Upper lobe of left lung (tissue), 6 donors: ENCODE measurements around the gene EFR3B. TPM values are rescaled to one million over a fixed set of nuclear protein-coding genes. Genes with fewer than 3 reads are reported as not detected.

ENCODE experiments used
- ATAC-seq, 2 donors: fragments of 200-7000 bp; cut with Tn5 transposase; one replicate each; pipeline ENCODE4 v1.9.1; 2022; ENCODE audit warnings: mild to moderate bottlenecking in 2 of 2, moderate library complexity in 2 of 2; ENCODE audit not compliant: low FRiP score in 2 of 2
- DNase-seq, 2 donors: peaks; one replicate each; pipeline ENCODE4 v3.0.0-alpha.2; 2019 to 2020
- H3K27ac ChIP-seq, 4 donors: fragments of 200-600 bp; sonication (generic); one replicate each; pipeline ENCODE4 v1.5.1; 2016 to 2019
- H3K27me3 ChIP-seq, 4 donors: fragments of 200-600 bp; sonication (generic); one replicate each; pipeline ENCODE4 v1.5.1; 2017 to 2019
- H3K36me3 ChIP-seq, 4 donors: fragments of 200-600 bp; sonication (generic); one replicate each; pipeline ENCODE4 v1.5.1; 2016 to 2019
- H3K4me1 ChIP-seq, 4 donors: fragments of 200-600 bp; sonication (generic); one replicate each; pipeline ENCODE4 v1.5.1; 2018 to 2019
- H3K4me3 ChIP-seq, 4 donors: fragments of 200-600 bp; sonication (generic); one replicate each; pipeline ENCODE4 v1.5.1; 2017 to 2019; ENCODE audit warnings: mild to moderate bottlenecking in 2 of 4, moderate library complexity in 1 of 4
- H3K9me3 ChIP-seq, 4 donors: fragments of 200-600 bp; sonication (generic); one replicate each; pipeline ENCODE4 v1.5.1; 2018 to 2019
- EP300 ChIP-seq, 4 donors: sonication (generic); formaldehyde crosslinking; IDR thresholded peaks; one replicate each; pipeline ENCODE4 v1.5.1; 2017; ENCODE audit warnings: antibody characterized with exemption in 4 of 4, control low read depth in 2 of 4
- POLR2A ChIP-seq, 4 donors: fragments of 450-650 bp; IDR thresholded peaks; one replicate each; pipeline ENCODE4 v1.5.1; 2016 to 2017; ENCODE audit warnings: antibody characterized with exemption in 4 of 4, mild to moderate bottlenecking in 2 of 4
- POLR2AphosphoS5 ChIP-seq, 2 donors: sonication (generic); formaldehyde crosslinking; IDR thresholded peaks; one replicate each; pipeline ENCODE4 v1.5.1; 2017; ENCODE audit warnings: antibody characterized with exemption in 2 of 2
- WGBS, 2 donors: methylation state at CpG; one replicate each; pipeline ENCODE4 v1.1.5; 2017 to 2018; 5-methylcytosine and 5-hydroxymethylcytosine counted together
- total RNA-seq, 6 donors: library from RNA; depleted of rRNA in 4 of 6; stranded (reverse); fragments of >200 nt in 4 of 6; gene quantifications; one replicate each; pipeline versions ENCODE4 v1.1.0 to v1.2.1, GENCODE V29; 2016 to 2021
- TF ChIP-seq, protein P1 (sequence below), 6 experiments: fragments of 450-650 bp in 4 of 6; fragments of 200-600 bp in 2 of 6; sonication (generic) in 2 of 6; IDR thresholded peaks; one replicate each; pipeline ENCODE4 v1.5.1; 2016 to 2019; ENCODE audit warnings: antibody characterized with exemption in 6 of 6
- donor health status: DM: no; HTN: no; CAD: no; lungs with moderate emphysema.
- donor health status: DM: no; HTN: yes; CAD: no; lungs with severe emphysema.

Gene EFR3B
- total RNA-seq, 6 donors from 2014 or later = 5.1 to 15.2 (median 9.5) TPM

DNA sequence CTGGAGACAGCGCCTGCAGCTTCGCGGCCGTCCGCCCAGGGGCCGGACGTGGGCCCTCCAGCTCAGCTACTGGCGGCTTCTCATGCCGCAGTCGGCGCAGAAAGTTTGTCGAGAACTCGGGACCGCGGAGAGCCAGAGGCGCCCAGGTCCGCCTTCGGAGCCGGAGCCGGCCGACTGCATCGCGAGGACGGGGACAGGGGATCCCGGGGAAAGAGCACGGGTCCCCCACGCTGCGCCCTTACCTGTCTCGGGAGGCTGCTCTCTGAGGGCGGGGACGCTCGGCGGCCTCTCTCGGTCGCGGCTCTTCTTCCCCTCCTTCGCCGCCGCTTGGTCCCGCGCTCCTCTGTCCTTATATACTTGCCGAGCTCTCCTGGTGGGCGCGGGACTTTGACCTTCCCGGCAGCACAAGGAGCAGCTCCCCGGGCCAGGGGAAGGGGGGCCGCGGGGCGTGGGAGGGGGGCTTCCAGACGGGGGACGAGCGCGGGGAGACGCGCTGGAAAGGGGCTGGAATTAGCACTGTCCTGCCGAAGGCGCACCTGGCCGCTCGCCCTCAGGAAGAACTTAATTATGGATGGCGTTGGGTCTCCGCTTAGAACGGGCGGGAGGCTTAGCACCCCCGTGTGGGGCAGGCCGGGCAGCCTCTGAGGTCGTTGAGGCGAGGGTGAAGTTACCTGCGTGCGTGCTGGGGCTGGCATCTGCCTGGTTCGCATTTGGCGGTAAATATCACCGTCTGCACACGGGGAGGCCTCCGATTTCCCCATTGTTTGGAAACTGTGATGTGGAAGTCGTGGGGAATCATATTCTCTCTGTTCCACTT, 126.6 kb downstream of the EFR3B start, which contains the start of gene POMC:
Gene POMC, minus strand, starts transcription at position 325 of the 817 bp plus-strand sequence. CDS start 3,808 bp downstream, outside the sequence.
- no peak within 1 kb of the TSS for H3K27ac ChIP-seq
- H3K4me3 ChIP-seq = peak within 1 kb of the TSS; percentile 22 to 52 (median 38)
- H3K9me3 ChIP-seq = no peaks in the 10 kb centered on the region
- peak; percentile 59 to 68 for ATAC-seq
- peaks cover 0 to 24% (median 10%) of the 10 kb centered on the region in 4 donors for H3K27me3 ChIP-seq
- H3K4me1 ChIP-seq = peaks cover 13 to 16% (median 14%) of the 10 kb centered on the region in 4 donors
- H3K36me3 ChIP-seq = no peaks in the 10 kb centered on the region
- peak in 1 of 2 donors; percentile 86 for DNase-seq
- 12 to 15% methylated on average over 19 to 38 of the region's 75 CpGs for WGBS, 2 donors
- no peak for TF ChIP-seq EP300 (IDR thresholded peaks at IDR 0.05)
- no peak for TF ChIP-seq POLR2AphosphoS5 (IDR thresholded peaks at IDR 0.05)
- TF ChIP-seq, protein P1, sequence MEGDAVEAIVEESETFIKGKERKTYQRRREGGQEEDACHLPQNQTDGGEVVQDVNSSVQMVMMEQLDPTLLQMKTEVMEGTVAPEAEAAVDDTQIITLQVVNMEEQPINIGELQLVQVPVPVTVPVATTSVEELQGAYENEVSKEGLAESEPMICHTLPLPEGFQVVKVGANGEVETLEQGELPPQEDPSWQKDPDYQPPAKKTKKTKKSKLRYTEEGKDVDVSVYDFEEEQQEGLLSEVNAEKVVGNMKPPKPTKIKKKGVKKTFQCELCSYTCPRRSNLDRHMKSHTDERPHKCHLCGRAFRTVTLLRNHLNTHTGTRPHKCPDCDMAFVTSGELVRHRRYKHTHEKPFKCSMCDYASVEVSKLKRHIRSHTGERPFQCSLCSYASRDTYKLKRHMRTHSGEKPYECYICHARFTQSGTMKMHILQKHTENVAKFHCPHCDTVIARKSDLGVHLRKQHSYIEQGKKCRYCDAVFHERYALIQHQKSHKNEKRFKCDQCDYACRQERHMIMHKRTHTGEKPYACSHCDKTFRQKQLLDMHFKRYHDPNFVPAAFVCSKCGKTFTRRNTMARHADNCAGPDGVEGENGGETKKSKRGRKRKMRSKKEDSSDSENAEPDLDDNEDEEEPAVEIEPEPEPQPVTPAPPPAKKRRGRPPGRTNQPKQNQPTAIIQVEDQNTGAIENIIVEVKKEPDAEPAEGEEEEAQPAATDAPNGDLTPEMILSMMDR (IDR thresholded peaks at IDR 0.05) = no peak
- TF ChIP-seq POLR2A (IDR thresholded peaks at IDR 0.05) = no peak

GRCh38 chr2:25169073-25169470, 127.2 kb downstream of the EFR3B start:
- DNase-seq (no peak), ATAC-seq (no peak)
- 60 to 82% methylated on average over 1 to 2 of the region's 2 CpGs for WGBS, 2 donors
- Histone ChIP-seq H3K9me3 (no peaks in the 10 kb centered on the region), H3K4me1 (peaks cover 13 to 16% (median 14%) of the 10 kb centered on the region in 4 donors), H3K27me3 (peaks cover 0 to 24% (median 10%) of the 10 kb centered on the region in 4 donors), H3K4me3 (no peak overlapping the region), H3K27ac (no peak overlapping the region), H3K36me3 (no peaks in the 10 kb centered on the region)
- TF ChIP-seq POLR2AphosphoS5 (IDR thresholded peaks at IDR 0.05) = no peak
- TF ChIP-seq, protein P1 (IDR thresholded peaks at IDR 0.05) = no peak
- no peak for TF ChIP-seq POLR2A (IDR thresholded peaks at IDR 0.05)
- no peak for TF ChIP-seq EP300 (IDR thresholded peaks at IDR 0.05)

- TF ChIP-seq POLR2A (IDR thresholded peaks at IDR 0.05) = no peak
- no peak for TF ChIP-seq POLR2AphosphoS5 (IDR thresholded peaks at IDR 0.05)
- no peak for TF ChIP-seq EP300 (IDR thresholded peaks at IDR 0.05)
- TF ChIP-seq, protein P1 (IDR thresholded peaks at IDR 0.05) = no peak
- 84 to 89% methylated on average over 7 of the region's 7 CpGs for WGBS, 2 donors
- Histone ChIP-seq H3K27ac (no peak overlapping the region), H3K4me1 (peaks cover 13 to 16% (median 14%) of the 10 kb centered on the region in 4 donors), H3K9me3 (no peaks in the 10 kb centered on the region), H3K27me3 (peaks cover 0 to 24% (median 10%) of the 10 kb centered on the region in 4 donors), H3K4me3 (no peak overlapping the region), H3K36me3 (no peaks in the 10 kb centered on the region)
- DNase-seq (no peak), ATAC-seq (no peak)
Measured at GRCh38 chr2:25170888-25171287, 129.0 kb downstream of the EFR3B start.

DNA sequence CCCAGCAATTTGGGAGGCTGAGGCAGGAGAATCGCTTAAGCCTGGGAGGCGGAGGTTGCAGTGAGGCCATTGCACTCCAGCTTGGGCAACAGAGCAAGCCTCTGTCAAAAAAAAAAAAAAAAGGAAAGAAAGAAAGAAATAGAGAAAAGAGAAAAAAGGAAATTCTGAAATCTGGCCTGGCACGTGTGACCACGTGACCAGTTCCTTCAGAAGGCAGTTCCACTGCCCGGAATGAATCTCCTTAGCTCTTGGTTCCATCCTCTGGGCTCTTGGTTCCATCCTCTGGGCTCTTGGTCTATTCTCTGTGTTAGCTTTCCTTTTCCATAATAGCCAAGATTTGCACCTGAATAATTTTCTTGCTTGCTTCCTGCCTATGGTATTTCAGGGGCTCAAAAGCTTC, 131.8 kb downstream of the EFR3B start:
- no peak for TF ChIP-seq POLR2AphosphoS5 (IDR thresholded peaks at IDR 0.05)
- no peak for TF ChIP-seq POLR2A (IDR thresholded peaks at IDR 0.05)
- no peak for TF ChIP-seq EP300 (IDR thresholded peaks at IDR 0.05)
- TF ChIP-seq, protein P1 (IDR thresholded peaks at IDR 0.05) = no peak
- Histone ChIP-seq H3K4me3 (no peak overlapping the region), H3K36me3 (no peaks in the 10 kb centered on the region), H3K27ac (no peak overlapping the region), H3K27me3 (peaks cover 0 to 9% (median 1%) of the 10 kb centered on the region in 4 donors), H3K4me1 (peaks cover under 1 to 3% (median 1%) of the 10 kb centered on the region in 4 donors), H3K9me3 (no peaks in the 10 kb centered on the region)
- DNase-seq (no peak), ATAC-seq (no peak)
- 73 to 92% methylated on average over 5 of the region's 5 CpGs for WGBS, 2 donors
